ENCODE results near the gene ARSB. TPM values are rescaled to one million over a fixed set of nuclear protein-coding genes. Genes with fewer than 3 reads are reported as not detected.

The ARSB gene
- total RNA-seq, 3 donors from 2014 or later: 9.8 to 17.6 (median 10.0) TPM

DNA sequence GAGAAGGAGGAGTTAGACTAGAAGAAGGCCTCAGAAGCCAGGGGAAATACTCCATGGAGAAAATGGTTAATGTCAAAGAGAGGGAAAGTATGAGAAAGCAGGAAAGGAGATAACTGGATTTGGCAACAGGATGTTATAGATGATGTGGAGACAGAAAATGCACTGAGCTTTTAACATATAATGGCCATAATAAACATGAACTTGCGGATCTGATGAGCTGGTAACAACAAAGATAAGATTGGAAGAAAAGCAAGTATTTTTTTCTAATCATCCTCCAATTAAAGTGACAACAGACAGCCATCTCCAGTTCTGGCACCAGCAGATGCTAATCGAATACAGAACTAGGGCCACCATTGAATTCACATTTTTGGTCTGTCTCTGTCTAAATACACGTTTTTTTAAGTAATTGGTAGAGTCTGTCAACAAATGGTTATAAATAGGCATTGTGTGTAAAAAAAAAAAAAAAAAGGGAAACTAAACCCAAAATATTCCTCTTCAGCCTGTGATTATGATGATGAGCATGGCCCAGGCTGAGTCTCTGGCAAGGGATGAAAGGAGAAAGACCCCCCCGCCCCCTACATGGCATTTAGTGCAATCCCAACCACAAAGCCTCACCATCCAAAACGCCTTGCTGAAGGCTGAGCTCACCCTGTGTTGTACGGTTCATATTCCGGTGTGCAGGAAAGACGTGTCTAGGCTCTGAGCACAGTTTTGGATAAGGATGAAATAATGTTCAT lies 187.0 kb downstream of the ARSB start:
- H3K36me3 ChIP-seq: no peaks in the 10 kb centered on the region
- TF ChIP-seq, protein P1, sequence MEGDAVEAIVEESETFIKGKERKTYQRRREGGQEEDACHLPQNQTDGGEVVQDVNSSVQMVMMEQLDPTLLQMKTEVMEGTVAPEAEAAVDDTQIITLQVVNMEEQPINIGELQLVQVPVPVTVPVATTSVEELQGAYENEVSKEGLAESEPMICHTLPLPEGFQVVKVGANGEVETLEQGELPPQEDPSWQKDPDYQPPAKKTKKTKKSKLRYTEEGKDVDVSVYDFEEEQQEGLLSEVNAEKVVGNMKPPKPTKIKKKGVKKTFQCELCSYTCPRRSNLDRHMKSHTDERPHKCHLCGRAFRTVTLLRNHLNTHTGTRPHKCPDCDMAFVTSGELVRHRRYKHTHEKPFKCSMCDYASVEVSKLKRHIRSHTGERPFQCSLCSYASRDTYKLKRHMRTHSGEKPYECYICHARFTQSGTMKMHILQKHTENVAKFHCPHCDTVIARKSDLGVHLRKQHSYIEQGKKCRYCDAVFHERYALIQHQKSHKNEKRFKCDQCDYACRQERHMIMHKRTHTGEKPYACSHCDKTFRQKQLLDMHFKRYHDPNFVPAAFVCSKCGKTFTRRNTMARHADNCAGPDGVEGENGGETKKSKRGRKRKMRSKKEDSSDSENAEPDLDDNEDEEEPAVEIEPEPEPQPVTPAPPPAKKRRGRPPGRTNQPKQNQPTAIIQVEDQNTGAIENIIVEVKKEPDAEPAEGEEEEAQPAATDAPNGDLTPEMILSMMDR (IDR thresholded peaks at IDR 0.05): no peak
- TF ChIP-seq POLR2A (IDR thresholded peaks at IDR 0.05): no peak
- H3K4me3 ChIP-seq: no peak overlapping the region
- H3K27ac ChIP-seq: no peak overlapping the region
- DNase-seq (ENCODE audit: low spot score in 2 of 2): no peak
- H3K4me1 ChIP-seq: no peaks in the 10 kb centered on the region
- no peaks in the 10 kb centered on the region for H3K27me3 ChIP-seq
- H3K9me3 ChIP-seq: no peaks in the 10 kb centered on the region
- intact Hi-C loops (cut with DNase I; ENCODE audit: low total_unique reads): no loop called here

DNA sequence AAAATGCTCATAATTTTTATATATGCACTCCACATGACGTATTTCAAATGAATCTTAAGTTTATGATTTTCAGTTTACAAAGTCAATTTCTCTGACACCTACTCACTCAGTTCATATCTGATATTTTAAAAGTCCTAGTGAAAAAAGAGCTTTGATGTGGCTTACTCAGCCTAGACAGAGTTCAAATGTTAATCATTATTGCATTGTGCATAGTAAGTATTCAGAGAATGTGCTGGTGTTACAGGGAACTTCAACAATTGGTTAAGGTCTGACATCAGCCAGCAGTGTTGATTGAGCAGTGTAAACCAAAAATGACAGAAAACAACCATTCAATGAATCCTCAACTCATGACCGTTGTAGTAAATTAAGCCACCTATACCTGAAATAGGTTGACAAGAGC lies 189.4 kb downstream of the ARSB start:
- intact Hi-C loops (cut with DNase I; ENCODE audit: low total_unique reads): no loop called here
- no peak for DNase-seq (ENCODE audit: low spot score in 2 of 2)

DNA sequence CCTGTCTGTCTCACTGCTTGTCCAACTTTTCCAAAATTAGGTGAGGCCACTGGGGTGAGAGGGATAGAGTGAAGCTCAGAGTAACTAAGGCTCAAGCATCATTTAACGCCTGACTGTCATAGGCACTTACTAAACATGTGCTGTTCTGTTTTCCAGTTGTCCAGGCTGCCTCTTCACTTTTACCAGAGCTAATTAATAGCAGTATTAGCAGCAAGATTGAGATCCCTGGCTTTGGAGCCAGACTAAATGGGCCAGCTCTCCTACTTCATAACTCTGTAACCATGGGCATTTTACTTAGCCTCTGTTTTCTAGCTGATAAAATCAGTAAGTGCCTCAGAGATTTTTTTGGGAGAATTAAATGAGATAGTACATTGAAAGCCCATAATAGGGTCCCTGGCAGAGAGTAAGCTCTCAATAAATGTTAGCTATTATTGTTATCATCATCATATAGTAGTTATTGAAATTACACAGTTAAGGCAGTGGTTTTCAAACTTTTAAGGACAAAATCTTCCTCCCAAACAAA lies 190.4 kb downstream of the ARSB start:
- no peak overlapping the region for H3K27ac ChIP-seq
- H3K27me3 ChIP-seq: no peaks in the 10 kb centered on the region
- no peak for TF ChIP-seq POLR2A (IDR thresholded peaks at IDR 0.05)
- TF ChIP-seq, protein P1 (IDR thresholded peaks at IDR 0.05): no peak
- no peak for TF ChIP-seq POLR2AphosphoS5 (IDR thresholded peaks at IDR 0.05)
- DNase-seq (ENCODE audit: low spot score in 2 of 2): no peak
- no peak overlapping the region for H3K4me3 ChIP-seq
- no peaks in the 10 kb centered on the region for H3K4me1 ChIP-seq
- no peaks in the 10 kb centered on the region for H3K9me3 ChIP-seq
- no peaks in the 10 kb centered on the region for H3K36me3 ChIP-seq
- intact Hi-C loops (cut with DNase I; ENCODE audit: low total_unique reads): no loop called here

More for the DNA sequence above, 189.4 kb downstream of the ARSB start:
- Histone ChIP-seq H3K36me3 (no peaks in the 10 kb centered on the region), H3K4me1 (no peaks in the 10 kb centered on the region), H3K9me3 (no peaks in the 10 kb centered on the region), H3K4me3 (no peak overlapping the region), H3K27me3 (no peaks in the 10 kb centered on the region), H3K27ac (no peak overlapping the region)
- no peak for TF ChIP-seq POLR2AphosphoS5 (IDR thresholded peaks at IDR 0.05)
- no peak for TF ChIP-seq POLR2A (IDR thresholded peaks at IDR 0.05)
- TF ChIP-seq, protein P1 (IDR thresholded peaks at IDR 0.05): no peak

DNA sequence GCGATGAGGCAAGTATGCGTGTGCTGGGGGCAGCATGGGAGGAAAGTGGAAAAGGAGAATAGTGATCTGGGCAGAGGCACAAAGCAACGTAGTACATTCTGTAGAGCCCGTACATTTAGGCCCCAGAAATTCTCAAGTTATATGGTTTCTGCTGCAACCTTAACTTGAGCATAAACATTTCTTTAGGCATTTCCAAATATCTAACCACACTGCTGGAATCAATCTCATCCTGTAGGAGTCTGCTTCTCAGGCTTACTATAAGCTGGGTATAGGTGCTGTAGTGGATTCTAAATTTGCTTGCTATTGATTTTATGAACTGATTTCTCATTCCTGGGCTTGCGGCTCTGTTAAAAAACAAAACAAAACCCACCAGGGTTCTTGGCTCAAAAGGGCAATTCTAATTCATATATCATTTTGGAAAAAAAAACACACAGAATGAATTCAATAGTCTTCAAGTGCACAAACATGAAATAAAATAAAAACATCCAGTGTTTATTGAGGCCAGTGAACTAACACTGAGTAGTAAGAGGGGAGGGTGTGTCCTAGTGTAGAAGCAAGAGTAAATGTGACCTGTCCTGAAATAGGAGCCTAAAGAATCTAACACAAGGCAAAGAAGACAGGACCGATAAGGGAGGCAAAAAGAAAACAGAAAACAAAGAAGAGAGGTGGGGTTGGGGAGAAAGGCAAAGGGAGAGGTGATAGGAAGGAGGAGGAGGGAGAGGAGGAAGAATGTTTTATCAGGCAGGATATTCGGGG lies 191.0 kb downstream of the ARSB start:
- Histone ChIP-seq H3K36me3 (no peaks in the 10 kb centered on the region), H3K27ac (no peak overlapping the region), H3K4me3 (no peak overlapping the region), H3K4me1 (no peaks in the 10 kb centered on the region), H3K27me3 (no peaks in the 10 kb centered on the region), H3K9me3 (no peaks in the 10 kb centered on the region)
- TF ChIP-seq POLR2A (IDR thresholded peaks at IDR 0.05): no peak
- no peak for TF ChIP-seq POLR2AphosphoS5 (IDR thresholded peaks at IDR 0.05)
- TF ChIP-seq, protein P1 (IDR thresholded peaks at IDR 0.05): no peak
- intact Hi-C loops (cut with DNase I; ENCODE audit: low total_unique reads): no loop called here
- DNase-seq (ENCODE audit: low spot score in 2 of 2): no peak

Data from breast epithelium (tissue), 4 donors.